HG02798 (cell line): ENCODE data around the gene TTYH2.

Experiments used
- ATAC-seq: cut with Tn5 transposase; IDR thresholded peaks from one replicate; pipeline ENCODE4 v1.9.1; 2021; ENCODE audit warnings: mild to moderate bottlenecking; ENCODE audit not compliant: unreplicated experiment, poor library complexity

TTYH2 gene

GRCh38 chr17:74309902-74310301 is 96.5 kb downstream of the TTYH2 start:
- no peak for ATAC-seq
